Vagina (tissue), 2 donors: ENCODE measurements around the gene PCBP4.

ENCODE experiments used
- CTCF ChIP-seq, 3 experiments: fragments of 450-650 bp in 2 of 3; fragments of 200-600 bp in 1 of 3; sonication (generic) in 1 of 3; IDR thresholded peaks; one replicate each; pipeline ENCODE4 v1.5.1; 2017 to 2019; ENCODE audit warnings: antibody characterized with exemption in 3 of 3, mild to moderate bottlenecking in 2 of 3, moderate library complexity in 2 of 3
- POLR2A ChIP-seq, 2 donors: fragments of 450-650 bp; IDR thresholded peaks; one replicate each; pipeline ENCODE4 v1.6.1; 2017; ENCODE audit warnings: antibody characterized with exemption in 2 of 2, mild to moderate bottlenecking in 2 of 2, moderate library complexity in 2 of 2
- POLR2AphosphoS5 ChIP-seq, 2 donors: sonication (generic); formaldehyde crosslinking; IDR thresholded peaks; one replicate each; pipeline ENCODE4 v1.9.0; 2017; ENCODE audit warnings: antibody characterized with exemption in 2 of 2, mild to moderate bottlenecking in 2 of 2, low read depth in 1 of 2; ENCODE audit not compliant: insufficient read depth in 1 of 2

- TF ChIP-seq POLR2A (IDR thresholded peaks at IDR 0.05) (no peak), CTCF (IDR thresholded peaks at IDR 0.05) (no peak), POLR2AphosphoS5 (IDR thresholded peaks at IDR 0.05; ENCODE audit: insufficient read depth in 1 of 2, low read depth in 1 of 2) (no peak)
These were observed 1.8 kb upstream of the PCBP4 start for GRCh38 chr3:51968883-51969678.
